CD8-positive, alpha-beta memory T cell (primary cell): ENCODE results near the gene HP1BP3. TPM values are rescaled to one million over a fixed set of nuclear protein-coding genes. Genes with fewer than 3 reads are reported as not detected.
A peak's percentile ranks its signal among the peaks of the same experiment; 100 is the strongest.

Source experiments
- CTCF ChIA-PET: fragments of 350-600 bp; sonication (Branson Sonifier 250); formaldehyde crosslinking; loops from one replicate; lab custom pipeline; 2021; ENCODE audit warnings: antibody characterized with exemption; lab: Charles Lee
- POLR2A ChIA-PET: fragments of 350-600 bp; sonication (Branson Sonifier 250); formaldehyde crosslinking; loops from one replicate; lab custom pipeline; 2021; ENCODE audit warnings: antibody characterized with exemption; lab: Charles Lee
- DNase-seq, 5 donors: peaks; one replicate each; pipeline versions ENCODE4 v3.0.0 to v3.0.0-alpha.2; 2020 to 2022; ENCODE audit warnings: mixed read lengths in 1 of 5
- H3K27ac ChIP-seq: one replicate; pipeline ENCODE4 v1.7.0; 2013; ENCODE audit warnings: low read depth, mild to moderate bottlenecking, low read length, moderate library complexity
- H3K27me3 ChIP-seq: 2 replicates; pipeline ENCODE4 v1.7.0; 2013; ENCODE audit warnings: low read length, mild to moderate bottlenecking; ENCODE audit not compliant: insufficient read depth, poor library complexity, severe bottlenecking
- H3K36me3 ChIP-seq: 2 replicates; pipeline ENCODE4 v1.7.0; 2013; ENCODE audit warnings: mild to moderate bottlenecking, low read length, moderate library complexity; ENCODE audit not compliant: insufficient read depth
- H3K4me1 ChIP-seq: 2 replicates; pipeline ENCODE4 v1.7.0; 2013; ENCODE audit warnings: mild to moderate bottlenecking, low read length, moderate library complexity; ENCODE audit not compliant: insufficient read depth
- H3K4me3 ChIP-seq: 2 replicates; pipeline ENCODE4 v1.7.0; 2013; ENCODE audit warnings: mild to moderate bottlenecking, low read length
- H3K9me3 ChIP-seq: 2 replicates; pipeline ENCODE4 v1.7.0; 2013; ENCODE audit warnings: mild to moderate bottlenecking, low read length
- H3K27ac Mint-ChIP-seq, 8 donors: one replicate each; pipeline ENCODE4 v1.8.0; 2020 to 2021; ENCODE audit warnings: mixed read lengths in 8 of 8, mild to moderate bottlenecking in 6 of 8, inconsistent platforms in 3 of 8, moderate library complexity in 3 of 8
- H3K27me3 Mint-ChIP-seq, 2 donors: one replicate each; pipeline ENCODE4 v1.8.0; 2020 to 2021; ENCODE audit warnings: mixed read lengths in 2 of 2, mild to moderate bottlenecking in 1 of 2, moderate library complexity in 1 of 2
- H3K36me3 Mint-ChIP-seq, 3 donors: one replicate each; pipeline ENCODE4 v1.8.0; 2020 to 2021; ENCODE audit warnings: mixed read lengths in 3 of 3, inconsistent platforms in 1 of 3, mild to moderate bottlenecking in 1 of 3
- H3K4me1 Mint-ChIP-seq, 3 donors: one replicate each; pipeline ENCODE4 v1.8.0; 2020 to 2021; ENCODE audit warnings: mixed read lengths in 3 of 3, inconsistent platforms in 1 of 3, mild to moderate bottlenecking in 1 of 3
- H3K4me3 Mint-ChIP-seq, 7 donors: one replicate each; pipeline ENCODE4 v1.8.0; 2020 to 2021; ENCODE audit warnings: mixed read lengths in 7 of 7, mild to moderate bottlenecking in 6 of 7, moderate library complexity in 4 of 7, inconsistent platforms in 2 of 7
- H3K9me3 Mint-ChIP-seq, 5 donors: one replicate each; pipeline ENCODE4 v1.8.0; 2020 to 2022; ENCODE audit warnings: mixed read lengths in 5 of 5, mild to moderate bottlenecking in 3 of 5, moderate library complexity in 2 of 5, inconsistent platforms in 1 of 5
- polyA plus RNA-seq: library from polyadenylated mRNA; unstranded; fragments of 300-500 nt; fragmentation: Illumina TruSeq; gene quantifications from one replicate; pipeline ENCODE4 v1.2.3, GENCODE V29; 2021
- total RNA-seq, 2 experiments: library from RNA; stranded (reverse); gene quantifications; one replicate each; pipeline ENCODE4 v1.2.3, GENCODE V29; 2021

HP1BP3 gene
- total and polyA plus RNA-seq, 3 experiments from 2014 or later: 155 to 221 (median 166) TPM

- Mint-ChIP-seq H3K27me3 (no peaks in the 10 kb centered on the region), H3K9me3 (no peaks in the 10 kb centered on the region), H3K4me3 (no peak overlapping the region), H3K36me3 (peaks cover 0 to 1% (median 0%) of the 10 kb centered on the region in 3 donors), H3K4me1 (no peaks in the 10 kb centered on the region), H3K27ac (no peak overlapping the region)
- CTCF ChIA-PET: no interaction called here
- H3K27ac ChIP-seq: no peak overlapping the region
- DNase-seq: no peak
- no peaks in the 10 kb centered on the region for H3K36me3 ChIP-seq
- no peak overlapping the region for H3K4me3 ChIP-seq
- H3K27me3 ChIP-seq: no peaks in the 10 kb centered on the region
- no peaks in the 10 kb centered on the region for H3K9me3 ChIP-seq
- POLR2A ChIA-PET: no interaction called here
- no peaks in the 10 kb centered on the region for H3K4me1 ChIP-seq
Measured at GRCh38 chr1:20704390-20705202, 82.5 kb downstream of the HP1BP3 start.

- H3K9me3 ChIP-seq: no peaks in the 10 kb centered on the region
- no peak overlapping the region for H3K4me3 ChIP-seq
- no peak overlapping the region for H3K27ac ChIP-seq
- H3K27me3 ChIP-seq: no peaks in the 10 kb centered on the region
- CTCF ChIA-PET: no interaction called here
- Mint-ChIP-seq H3K36me3 (peaks cover 0 to 1% (median 0%) of the 10 kb centered on the region in 3 donors), H3K27ac (no peak overlapping the region), H3K27me3 (no peaks in the 10 kb centered on the region), H3K9me3 (no peaks in the 10 kb centered on the region), H3K4me3 (no peak overlapping the region), H3K4me1 (no peaks in the 10 kb centered on the region)
- DNase-seq: no peak
- H3K36me3 ChIP-seq: no peaks in the 10 kb centered on the region
- H3K4me1 ChIP-seq: no peaks in the 10 kb centered on the region
- POLR2A ChIA-PET: no interaction called here
Measured at GRCh38 chr1:20703124-20703756, 83.9 kb downstream of the HP1BP3 start.

- Histone ChIP-seq H3K4me3 (no peak overlapping the region), H3K36me3 (no peaks in the 10 kb centered on the region), H3K27ac (no peak overlapping the region), H3K4me1 (no peaks in the 10 kb centered on the region), H3K27me3 (no peaks in the 10 kb centered on the region), H3K9me3 (no peaks in the 10 kb centered on the region)
- H3K36me3 Mint-ChIP-seq: peaks cover 0 to 1% (median 0%) of the 10 kb centered on the region in 3 donors
- ChIA-PET CTCF (interaction anchor here (1.0 to 1.1 kb wide), 2 partner anchors 28 to 493 kb away, joined by 3 to 5 read pairs; no protein-coding TSS in a partner anchor), POLR2A (no interaction called here)
- no peaks in the 10 kb centered on the region for H3K4me1 Mint-ChIP-seq
- H3K27me3 Mint-ChIP-seq: no peaks in the 10 kb centered on the region
- DNase-seq: no peak
- no peak overlapping the region for H3K27ac Mint-ChIP-seq
- no peak overlapping the region for H3K4me3 Mint-ChIP-seq
- H3K9me3 Mint-ChIP-seq: no peaks in the 10 kb centered on the region
Measured at GRCh38 chr1:20702416-20702815, 84.7 kb downstream of the HP1BP3 start.

GRCh38 chr1:20701847-20702246, 85.3 kb downstream of the HP1BP3 start:
- Mint-ChIP-seq H3K4me1 (peaks cover 0 to 2% (median 2%) of the 10 kb centered on the region in 3 donors), H3K27me3 (no peaks in the 10 kb centered on the region), H3K4me3 (no peak overlapping the region), H3K9me3 (no peaks in the 10 kb centered on the region), H3K27ac (peak overlapping the region in 2 of 8 donors; percentile 21 to 87), H3K36me3 (peaks cover 0 to 1% (median 0%) of the 10 kb centered on the region in 3 donors)
- no peaks in the 10 kb centered on the region for H3K9me3 ChIP-seq
- H3K4me1 ChIP-seq: peaks cover 3% of the 10 kb centered on the region
- no peak overlapping the region for H3K27ac ChIP-seq
- no peaks in the 10 kb centered on the region for H3K27me3 ChIP-seq
- ChIA-PET POLR2A (no interaction called here), CTCF (interaction anchor here (1.0 to 1.1 kb wide), 2 partner anchors 29 to 494 kb away, joined by 3 to 5 read pairs; no protein-coding TSS in a partner anchor)
- DNase-seq: no peak
- no peaks in the 10 kb centered on the region for H3K36me3 ChIP-seq
- no peak overlapping the region for H3K4me3 ChIP-seq

GRCh38 chr1:20701446-20701845, 85.7 kb downstream of the HP1BP3 start:
- H3K27ac ChIP-seq: no peak overlapping the region
- POLR2A ChIA-PET: no interaction called here
- DNase-seq: no peak
- no peaks in the 10 kb centered on the region for H3K36me3 ChIP-seq
- Mint-ChIP-seq H3K36me3 (peaks cover 0 to 1% (median 0%) of the 10 kb centered on the region in 3 donors), H3K27ac (peak overlapping the region in 2 of 8 donors; percentile 21 to 87), H3K4me1 (peaks cover under 1 to 5% (median 3%) of the 10 kb centered on the region in 3 donors), H3K4me3 (peak overlapping the region in 1 of 7 donors; percentile 63), H3K9me3 (no peaks in the 10 kb centered on the region), H3K27me3 (no peaks in the 10 kb centered on the region)
- no peaks in the 10 kb centered on the region for H3K27me3 ChIP-seq
- H3K4me3 ChIP-seq: no peak overlapping the region
- peaks cover 3% of the 10 kb centered on the region for H3K4me1 ChIP-seq
- H3K9me3 ChIP-seq: no peaks in the 10 kb centered on the region
- CTCF ChIA-PET: interaction anchor here (1.1 kb wide), 1 partner anchor 29 kb away, joined by 3 read pairs; no protein-coding TSS in a partner anchor

- CTCF ChIA-PET: interaction anchor here (1.5 kb wide), 1 partner anchor 494 kb away, joined by 9 read pairs; no protein-coding TSS in a partner anchor
- no peak for DNase-seq
- Histone ChIP-seq H3K4me3 (no peak overlapping the region), H3K27ac (no peak overlapping the region), H3K9me3 (no peaks in the 10 kb centered on the region), H3K4me1 (peaks cover 8% of the 10 kb centered on the region), H3K27me3 (no peaks in the 10 kb centered on the region), H3K36me3 (no peaks in the 10 kb centered on the region)
- H3K27ac Mint-ChIP-seq: no peak overlapping the region
- peaks cover 6 to 10% (median 8%) of the 10 kb centered on the region in 3 donors for H3K4me1 Mint-ChIP-seq
- no peak overlapping the region for H3K4me3 Mint-ChIP-seq
- POLR2A ChIA-PET: no interaction called here
- H3K27me3 Mint-ChIP-seq: peaks cover 0 to 2% of the 10 kb centered on the region in 2 donors
- peaks cover 0 to 1% (median 0%) of the 10 kb centered on the region in 3 donors for H3K36me3 Mint-ChIP-seq
- H3K9me3 Mint-ChIP-seq: no peaks in the 10 kb centered on the region
Measured at GRCh38 chr1:20700636-20701215, 86.4 kb downstream of the HP1BP3 start.

- no peak overlapping the region for H3K4me3 ChIP-seq
- no peaks in the 10 kb centered on the region for H3K36me3 ChIP-seq
- POLR2A ChIA-PET: no interaction called here
- H3K27ac Mint-ChIP-seq: no peak overlapping the region
- H3K27ac ChIP-seq: no peak overlapping the region
- H3K4me1 Mint-ChIP-seq: peaks cover 6 to 10% (median 8%) of the 10 kb centered on the region in 3 donors
- peaks cover 8% of the 10 kb centered on the region for H3K4me1 ChIP-seq
- H3K9me3 Mint-ChIP-seq: no peaks in the 10 kb centered on the region
- no peaks in the 10 kb centered on the region for H3K9me3 ChIP-seq
- no peaks in the 10 kb centered on the region for H3K27me3 ChIP-seq
- no peak overlapping the region for H3K4me3 Mint-ChIP-seq
- H3K27me3 Mint-ChIP-seq: peaks cover 0 to 2% of the 10 kb centered on the region in 2 donors
- no peak for DNase-seq
- CTCF ChIA-PET: interaction anchor here (1.0 to 1.5 kb wide), 2 partner anchors 12 to 495 kb away, joined by 3 to 9 read pairs; no protein-coding TSS in a partner anchor
- H3K36me3 Mint-ChIP-seq: peaks cover 0 to 1% (median 0%) of the 10 kb centered on the region in 3 donors
Measured at GRCh38 chr1:20699558-20699957, 87.5 kb downstream of the HP1BP3 start.
